ENCODE data around the gene GLDN.
"Not testable (repeated sequence)": the region's sequence is repeated elsewhere in the genome, so short reads cannot be mapped to it uniquely, and the experiment has no call there.

The GLDN gene

GRCh38 chr15:51390241-51390965 is 48.9 kb downstream of the GLDN start:
- no peak for DNase-seq

GRCh38 chr15:51390966-51391422 is 49.5 kb downstream of the GLDN start:
- no peak for DNase-seq

GRCh38 chr15:51396921-51397320 is 55.5 kb downstream of the GLDN start:
- no peak for DNase-seq

GRCh38 chr15:51398626-51399025 is 57.2 kb downstream of the GLDN start:
- no peak for DNase-seq

- DNase-seq = no peak
Measured at GRCh38 chr15:51401051-51401780, 59.8 kb downstream of the GLDN start.

- DNase-seq = no peak
Measured at GRCh38 chr15:51401872-51402517, 60.5 kb downstream of the GLDN start.

- no peak for DNase-seq
Measured at GRCh38 chr15:51403072-51403878, 61.8 kb downstream of the GLDN start.

GRCh38 chr15:51403946-51404695 is 62.7 kb downstream of the GLDN start:
- DNase-seq = no peak

- no peak for DNase-seq
Measured at GRCh38 chr15:51405693-51406523, 64.5 kb downstream of the GLDN start.

GRCh38 chr15:51414256-51414860 is 72.9 kb downstream of the GLDN start:
- no peak for DNase-seq

- DNase-seq = no peak
Measured at GRCh38 chr15:51416129-51416528, 74.7 kb downstream of the GLDN start.

GRCh38 chr15:51423040-51423439 is 81.6 kb downstream of the GLDN start:
- DNase-seq = not testable (repeated sequence)

GRCh38 chr15:51424780-51425179 is 83.3 kb downstream of the GLDN start:
- no peak for DNase-seq

- no peak for DNase-seq
Measured at GRCh38 chr15:51425517-51426040, 84.1 kb downstream of the GLDN start.

- no peak for DNase-seq
Measured at GRCh38 chr15:51438526-51438925, 97.1 kb downstream of the GLDN start.

GRCh38 chr15:51443282-51443914 is 101.9 kb downstream of the GLDN start:
- no peak for DNase-seq

- DNase-seq = no peak
Measured at GRCh38 chr15:51444112-51444511, 102.7 kb downstream of the GLDN start.

GRCh38 chr15:51444807-51445206 is 103.4 kb downstream of the GLDN start:
- DNase-seq = no peak

GRCh38 chr15:51446029-51446744 is 104.7 kb downstream of the GLDN start:
- DNase-seq = not testable (repeated sequence)
